HK-2 (cell line): Measurements from ENCODE around the gene CRP.
"Not testable (repeated sequence)": the region's sequence is repeated elsewhere in the genome, so short reads cannot be mapped to it uniquely, and the experiment has no call there.

Experiments used
- DNase-seq: peaks from one replicate; pipeline ENCODE4 v3.0.0-alpha.2; 2018; ENCODE audit not compliant: unreplicated experiment

The CRP gene, protein sequence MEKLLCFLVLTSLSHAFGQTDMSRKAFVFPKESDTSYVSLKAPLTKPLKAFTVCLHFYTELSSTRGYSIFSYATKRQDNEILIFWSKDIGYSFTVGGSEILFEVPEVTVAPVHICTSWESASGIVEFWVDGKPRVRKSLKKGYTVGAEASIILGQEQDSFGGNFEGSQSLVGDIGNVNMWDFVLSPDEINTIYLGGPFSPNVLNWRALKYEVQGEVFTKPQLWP

DNA sequence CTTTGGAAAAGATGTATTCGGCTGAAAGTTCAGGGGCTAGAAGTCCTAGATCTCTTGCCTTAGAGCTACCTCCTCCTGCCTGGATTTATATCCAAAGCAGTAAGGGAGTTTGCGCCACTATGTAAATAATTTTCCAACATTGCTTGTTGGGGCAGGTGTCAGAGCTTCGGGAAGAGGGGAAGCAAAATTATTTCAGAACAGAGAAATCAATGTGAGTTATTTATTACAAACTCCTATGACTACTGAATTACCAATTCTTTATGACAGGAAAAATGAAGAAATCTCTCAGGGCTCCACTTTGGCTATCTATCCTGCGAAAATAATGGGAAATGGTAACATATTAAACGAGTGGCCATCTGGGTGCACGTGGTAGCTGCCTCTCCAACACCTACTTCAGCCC is at the start of gene CRP:
CRP (minus strand) TSS at position 61 of the 400 bp plus-strand sequence. CDS start 104 bp downstream, outside the sequence.
- no peak for DNase-seq

DNA sequence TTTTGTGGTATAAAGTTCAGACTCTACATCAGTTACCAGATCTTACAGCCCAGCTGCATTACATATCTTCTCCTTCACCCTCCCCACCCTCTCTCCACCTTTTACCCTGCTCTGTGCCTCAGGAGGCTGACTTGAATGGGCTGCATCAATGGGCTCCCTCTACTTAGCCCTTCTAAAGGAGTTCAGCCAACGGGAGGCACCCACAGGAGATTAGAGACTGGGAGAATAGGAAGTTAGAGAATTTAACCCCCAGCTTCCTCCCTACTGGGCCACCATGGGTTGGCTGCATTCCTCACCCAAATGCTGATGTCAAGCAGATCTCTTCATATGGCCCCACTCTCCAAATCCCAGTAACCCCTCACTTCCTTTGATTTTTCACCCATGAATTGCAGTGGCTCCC is 49.3 kb upstream of the CRP start:
- no peak for DNase-seq

DNA sequence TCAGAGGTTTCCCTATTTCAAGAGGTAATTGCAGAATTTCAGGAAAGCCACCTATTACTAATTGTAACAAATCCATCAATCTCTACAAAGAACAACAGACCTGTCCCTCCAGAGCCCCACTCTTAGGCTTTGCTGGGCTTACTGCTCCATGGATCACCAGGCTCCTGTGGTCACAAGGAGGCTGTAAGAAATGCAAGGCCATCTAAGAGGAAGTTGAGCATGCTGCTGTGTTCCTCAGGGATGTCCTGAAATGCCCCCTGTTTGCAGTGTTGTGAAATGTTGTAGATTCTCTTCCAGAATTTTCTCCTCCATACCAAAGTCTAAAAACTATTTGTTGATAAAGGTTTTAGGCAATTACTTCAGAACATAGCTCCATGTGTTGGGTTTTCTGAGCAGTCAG is 42.0 kb upstream of the CRP start:
- DNase-seq, result no peak

DNA sequence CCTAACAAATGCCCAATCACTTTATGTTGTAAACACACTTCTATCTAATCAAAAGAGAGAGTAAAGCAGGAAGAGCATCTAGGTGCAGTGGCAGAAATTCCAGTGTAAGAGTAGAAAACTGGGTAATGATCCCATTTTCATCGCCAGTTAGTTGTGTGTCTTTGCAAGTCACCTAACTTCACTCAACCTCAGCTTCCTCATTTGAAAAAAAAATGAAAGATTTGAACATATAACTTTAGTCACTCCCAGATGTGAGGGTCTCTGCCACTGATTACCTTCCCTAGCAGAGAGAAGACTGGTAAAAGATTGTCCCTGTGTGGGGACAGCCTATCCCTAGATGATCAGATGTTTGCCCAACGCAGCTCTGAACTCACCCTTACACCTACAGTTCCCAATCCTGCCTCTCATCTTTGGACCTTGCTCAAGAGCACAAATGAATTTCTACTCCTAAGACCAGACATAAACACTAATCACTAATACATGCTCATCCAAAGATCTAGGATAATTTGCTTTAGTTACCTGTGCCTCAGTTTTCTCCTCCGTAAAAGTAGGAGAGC is 41.1 kb upstream of the CRP start:
- no peak for DNase-seq

DNA sequence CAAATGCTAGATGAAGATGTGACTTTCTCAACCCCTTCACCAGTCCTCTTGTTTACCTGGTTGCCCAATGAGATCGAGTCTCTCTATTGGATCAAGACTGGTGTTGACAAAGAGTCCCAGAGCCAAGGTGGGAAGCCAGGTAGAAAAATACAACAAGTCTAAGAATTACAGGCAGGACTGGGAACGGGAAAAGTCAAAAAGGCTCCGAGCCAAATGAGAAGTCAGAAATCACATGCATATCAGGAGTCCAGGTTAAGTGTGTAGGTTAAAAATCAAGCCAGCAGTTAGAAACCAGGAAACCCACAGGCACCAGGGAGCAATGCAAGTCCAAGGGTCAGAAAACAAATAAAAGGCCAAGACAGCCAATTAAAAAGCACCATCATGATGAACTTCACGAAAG is 39.0 kb upstream of the CRP start:
- no peak for DNase-seq

DNA sequence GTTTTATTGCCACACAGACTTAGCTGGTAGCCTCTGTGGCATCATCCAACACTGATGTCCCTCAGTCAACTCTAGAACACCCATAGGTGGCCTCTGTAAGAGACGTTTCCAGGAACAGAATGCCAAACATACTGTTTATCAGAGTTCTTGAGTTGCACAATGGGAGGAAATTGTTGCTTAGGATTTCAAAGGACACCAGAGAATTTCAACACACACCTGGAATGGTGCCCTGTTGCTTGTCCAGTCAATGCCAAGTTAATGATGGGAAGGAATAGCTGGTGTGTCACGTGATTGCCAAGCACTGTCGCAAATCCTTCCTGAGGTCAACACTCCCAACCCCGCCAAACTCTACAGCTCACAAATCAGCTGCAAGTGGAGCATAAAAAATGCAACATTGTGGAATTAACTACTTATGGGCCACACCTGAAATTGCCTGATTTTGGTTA is 37.8 kb upstream of the CRP start:
- DNase-seq, result no peak

DNA sequence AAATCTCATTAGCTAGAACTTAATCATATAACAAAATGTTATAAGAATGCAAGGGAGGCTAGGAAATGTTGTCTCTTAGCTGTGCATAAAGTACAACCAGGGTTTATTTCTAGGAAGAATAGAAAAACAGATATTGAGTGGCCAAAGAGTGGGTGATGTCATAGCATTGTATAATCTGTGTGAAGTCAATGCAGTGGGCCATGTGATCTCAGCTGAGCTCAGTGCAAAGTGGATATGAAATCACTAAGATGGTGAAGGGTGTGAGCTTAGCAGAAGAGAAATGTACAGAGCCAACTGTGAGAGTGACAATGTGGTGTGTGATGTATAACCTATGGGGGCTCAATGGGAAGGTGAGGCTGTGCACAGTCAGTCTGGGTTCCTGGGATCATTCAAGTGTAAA is 36.6 kb upstream of the CRP start:
- no peak for DNase-seq

DNA sequence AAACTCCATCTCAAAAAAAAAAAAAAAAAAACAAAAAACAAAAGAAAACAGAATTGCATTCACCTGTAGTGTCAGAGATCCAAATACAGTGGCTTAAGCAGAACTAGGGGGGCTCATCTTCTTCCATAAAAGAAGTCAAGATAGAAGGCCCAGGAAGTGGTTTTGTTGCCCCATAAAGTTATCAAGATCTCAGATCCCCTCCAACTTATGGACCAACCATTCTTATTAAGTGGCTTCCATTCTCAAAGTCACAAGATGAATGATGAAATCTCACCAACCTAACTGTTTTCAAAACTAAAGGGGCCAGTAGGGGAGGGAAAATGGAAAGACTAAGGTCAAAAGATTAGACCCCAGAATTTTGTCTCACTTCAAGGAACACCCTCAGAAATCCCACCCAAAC is 36.2 kb upstream of the CRP start:
- DNase-seq, result no peak

DNA sequence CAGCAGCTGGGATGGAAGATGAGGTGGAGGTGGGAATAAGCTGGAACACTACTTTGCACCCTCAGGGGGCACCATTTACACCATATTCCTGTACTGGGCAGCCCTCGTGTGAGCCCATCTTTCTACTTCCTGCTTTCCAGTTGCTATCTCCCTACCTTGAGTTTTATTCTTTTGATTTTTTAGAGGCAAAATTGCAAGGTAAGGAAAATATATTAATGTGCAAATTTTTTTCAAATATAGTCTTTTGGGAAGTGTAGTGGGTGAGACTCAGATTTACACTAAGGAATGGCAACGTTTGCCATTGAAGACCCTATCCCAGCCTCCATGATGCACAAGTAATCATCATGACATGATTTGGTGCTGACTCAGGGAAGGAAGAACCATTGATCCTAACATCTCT is 35.2 kb upstream of the CRP start:
- DNase-seq, result no peak

DNA sequence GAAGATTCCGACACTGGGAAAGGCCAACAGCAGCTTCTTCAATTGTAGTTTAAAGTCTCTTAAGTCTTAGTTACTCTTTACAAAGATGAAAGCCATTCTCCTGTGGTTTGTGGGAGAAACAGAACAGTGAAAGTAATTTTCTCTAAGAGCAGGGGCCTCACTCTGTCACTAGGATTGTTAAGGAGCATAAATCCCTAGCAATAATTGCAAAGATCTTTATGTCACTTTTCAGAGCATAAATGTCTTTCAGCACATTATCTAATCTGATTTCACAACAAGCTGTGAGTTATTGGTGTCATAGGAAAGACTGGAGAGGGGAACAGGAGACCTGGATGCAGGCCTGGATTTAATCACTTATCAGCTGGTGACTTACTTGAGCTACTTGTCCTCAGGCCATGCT is 34.0 kb upstream of the CRP start:
- no peak for DNase-seq

DNA sequence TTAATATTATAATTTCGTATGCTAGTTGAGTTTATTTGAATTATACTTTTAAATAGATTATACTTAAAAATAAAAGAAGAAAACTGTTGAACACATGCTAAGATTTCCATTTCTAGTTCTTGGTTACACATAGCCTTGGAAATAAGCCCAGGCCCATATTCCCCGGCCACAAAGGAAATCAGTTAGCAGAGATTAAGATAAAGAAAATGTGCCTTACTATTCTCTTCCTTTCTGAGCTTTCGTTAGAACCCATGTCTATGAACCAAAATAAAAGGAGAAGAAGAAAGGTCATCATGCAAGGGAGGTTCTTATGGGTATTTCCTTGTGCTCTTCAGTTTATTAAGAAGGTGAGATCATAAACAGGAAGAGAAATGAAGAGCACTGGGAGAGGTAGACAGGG is 32.3 kb upstream of the CRP start:
- DNase-seq, result no peak

DNA sequence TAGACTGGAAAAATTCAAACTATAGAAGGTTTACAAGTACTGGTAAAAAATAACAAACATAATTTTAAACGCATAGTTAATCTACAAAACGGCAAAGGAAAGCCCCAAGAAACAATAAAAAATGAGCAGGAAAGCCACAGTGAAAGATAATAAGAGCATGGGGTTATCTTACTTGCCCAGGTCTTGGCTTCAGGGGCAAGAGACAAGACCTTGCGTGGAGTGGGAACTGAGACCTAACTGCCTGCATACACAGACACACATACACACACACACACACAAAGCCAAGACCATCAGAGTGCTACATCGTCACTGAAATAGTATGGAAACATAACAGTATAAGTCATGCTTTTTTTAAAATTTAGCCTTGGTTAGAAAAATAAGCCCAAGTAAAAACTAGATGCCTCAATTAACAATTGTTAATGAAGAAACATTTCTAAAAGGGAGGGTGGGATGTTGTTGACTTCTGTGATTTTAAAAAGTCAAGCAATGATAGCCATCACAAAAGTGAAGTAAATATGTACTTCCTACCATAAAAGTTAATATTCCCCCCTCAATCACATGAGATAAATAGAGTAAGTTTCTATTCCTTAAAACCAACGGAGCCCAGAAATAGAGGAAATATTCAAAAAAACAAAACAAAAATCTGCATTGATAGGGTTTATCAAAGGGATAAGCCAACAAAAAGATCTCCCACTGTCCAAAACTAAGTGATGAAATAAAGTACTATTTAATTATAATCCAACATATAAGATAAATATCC is 29.4 kb upstream of the CRP start:
- DNase-seq, result no peak

DNA sequence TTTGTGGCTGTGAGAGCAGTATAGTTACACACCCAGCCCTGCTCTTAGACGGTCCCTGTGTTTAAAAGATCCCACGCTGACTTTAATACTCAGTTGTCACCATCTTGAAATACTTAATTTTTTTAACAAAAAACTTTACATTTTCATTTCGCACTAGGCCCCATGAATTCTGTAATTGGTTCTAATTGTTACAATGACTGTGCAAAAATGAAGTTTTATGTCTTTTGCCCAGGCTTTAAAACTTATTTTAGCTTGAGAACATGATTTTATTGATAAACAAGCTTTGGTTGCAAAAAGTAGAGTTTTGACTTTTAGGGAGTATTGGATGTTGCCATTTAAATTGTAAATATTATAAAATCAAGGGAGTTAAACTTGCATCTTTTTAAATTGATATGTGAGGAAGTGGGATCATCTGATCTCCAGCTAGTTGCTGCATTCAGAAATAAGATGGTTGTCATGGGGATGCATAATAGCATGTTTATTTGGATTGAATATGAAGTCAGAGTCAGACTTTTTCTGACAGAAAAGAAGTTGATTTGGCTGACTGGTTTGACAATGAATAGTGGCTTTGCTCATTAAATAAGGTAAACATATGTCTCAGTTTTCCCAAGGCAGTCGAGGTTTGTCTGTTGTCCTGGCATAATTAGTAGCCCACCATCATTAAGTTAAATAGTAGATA is 23.0 kb upstream of the CRP start:
- DNase-seq, result no peak

DNA sequence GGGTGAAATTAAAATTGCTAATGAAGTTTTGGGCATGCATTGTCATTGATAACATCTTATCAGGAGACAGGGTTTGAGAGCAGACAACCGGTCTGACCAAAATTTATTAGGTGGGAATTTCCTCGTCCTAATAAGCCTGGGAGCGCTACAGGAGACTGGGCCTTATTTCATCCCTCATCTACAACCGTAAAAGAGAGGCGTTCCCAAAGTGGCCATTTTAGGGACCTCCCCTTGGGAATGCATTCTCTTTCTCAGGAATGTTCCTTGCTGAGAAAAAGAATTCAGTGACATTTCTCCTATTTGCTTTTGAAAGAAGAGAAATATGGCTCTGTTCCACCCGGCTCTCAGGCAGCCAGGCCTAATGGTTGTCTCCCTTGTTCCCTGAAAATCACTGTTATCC is 8.8 kb upstream of the CRP start:
- not testable (repeated sequence) for DNase-seq

DNA sequence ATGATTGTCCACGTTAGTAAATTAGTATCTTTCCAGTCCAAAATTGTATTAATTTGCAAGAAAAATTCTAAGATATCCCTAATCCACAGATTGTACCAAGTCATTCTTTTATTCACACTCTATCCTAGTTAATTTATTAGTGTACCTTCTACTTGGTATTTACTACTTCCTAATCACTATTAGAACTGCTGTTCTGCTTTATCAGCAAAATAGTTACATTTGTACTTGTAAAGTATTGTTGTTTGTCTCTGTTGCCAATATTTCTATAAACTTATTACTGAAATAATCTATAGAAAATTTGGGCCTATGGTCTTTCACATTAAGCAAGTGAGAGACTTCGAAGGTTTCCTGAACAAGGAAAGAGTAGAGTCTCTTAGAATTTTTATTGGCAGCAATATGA is 5.6 kb upstream of the CRP start:
- no peak for DNase-seq

DNA sequence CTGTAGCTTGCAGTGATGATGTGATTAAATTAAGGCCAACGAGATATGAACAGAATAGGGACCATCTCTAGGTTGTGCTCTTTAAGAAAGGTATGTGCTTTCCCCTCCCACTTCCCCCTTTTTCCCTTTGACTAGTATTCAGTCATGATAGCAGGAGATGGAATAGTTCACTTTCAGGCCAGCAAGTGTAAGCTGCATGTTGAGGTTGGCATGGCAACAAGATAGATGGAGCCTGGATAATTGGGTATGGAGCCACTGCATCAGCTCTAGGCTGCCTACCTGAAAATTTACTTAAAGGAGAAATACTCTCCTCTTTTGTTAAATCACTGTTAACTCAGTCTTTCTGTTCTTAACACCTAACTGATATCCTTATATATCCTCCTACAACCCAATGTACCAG is 1.5 kb upstream of the CRP start:
- no peak for DNase-seq

DNA sequence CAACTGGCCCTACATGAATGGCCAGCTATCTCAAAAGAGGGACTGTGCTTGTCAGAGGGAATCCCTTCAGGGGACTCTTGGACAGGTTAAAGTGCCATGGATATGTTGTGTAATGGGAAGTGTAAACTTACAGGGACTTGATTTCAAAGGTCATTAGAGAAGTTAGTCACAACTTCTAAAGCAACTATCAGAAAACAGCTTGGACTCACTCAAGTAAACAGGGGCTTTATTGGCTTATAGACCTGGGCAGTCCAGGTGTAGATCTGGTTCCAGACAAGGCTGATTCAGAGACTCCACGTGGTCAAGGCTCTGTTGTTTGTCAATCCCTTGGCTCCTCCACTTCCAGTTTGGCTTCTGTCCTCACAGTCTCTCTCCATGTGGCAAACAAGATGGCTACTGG is 2.3 kb downstream of the CRP start:
- no peak for DNase-seq

DNA sequence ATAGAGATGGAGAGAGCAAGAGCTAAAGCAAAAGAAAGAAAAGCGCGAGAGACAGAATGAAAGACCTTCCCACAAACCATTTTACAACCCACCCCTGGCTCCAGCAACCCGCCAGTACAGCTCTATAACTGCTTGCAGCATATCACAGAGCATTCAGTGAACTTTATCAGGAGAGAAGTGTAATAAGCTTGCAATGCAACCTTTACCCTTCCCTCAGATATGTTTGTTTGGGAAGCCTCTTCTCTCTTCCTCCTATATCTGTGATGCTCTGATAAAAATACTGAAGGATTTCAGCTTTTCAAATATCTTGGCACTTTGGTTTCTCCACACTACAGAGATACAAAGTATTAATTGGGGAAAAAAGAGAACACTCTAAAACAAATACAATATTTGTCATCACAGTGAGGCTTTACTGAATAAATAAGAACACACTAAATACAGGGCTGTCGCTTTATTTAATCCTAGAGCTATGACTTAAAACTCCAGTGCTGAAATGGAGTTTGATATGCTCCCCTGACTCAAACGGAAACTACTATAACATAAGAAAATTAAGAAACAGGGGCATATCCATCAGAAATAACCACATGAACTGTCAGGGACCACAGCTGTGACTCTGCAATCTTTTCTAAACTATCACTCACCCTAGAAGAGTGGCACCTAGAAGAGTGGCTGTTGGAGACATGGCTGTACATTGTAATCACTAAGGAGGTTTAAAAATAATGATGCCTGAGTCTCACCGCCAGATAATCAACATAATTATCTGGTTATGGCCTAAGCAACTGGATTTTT is 6.7 kb downstream of the CRP start:
- no peak for DNase-seq

DNA sequence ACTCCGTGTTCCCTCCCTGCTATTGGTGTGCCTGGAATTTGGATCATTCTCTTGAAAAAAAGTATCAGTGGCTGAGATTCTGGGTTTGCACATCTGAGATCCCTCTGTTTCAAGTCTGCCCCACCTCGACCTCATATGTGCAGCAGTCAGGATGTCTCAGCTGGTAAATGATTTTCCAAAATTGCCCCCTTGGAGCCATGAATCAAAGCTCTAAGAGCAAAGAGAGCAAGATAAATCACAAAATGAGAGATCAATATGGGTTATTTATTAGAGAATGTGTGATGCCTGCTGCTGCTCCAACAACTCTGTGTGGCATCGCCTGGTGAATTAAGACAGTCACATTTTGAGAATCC is 8.5 kb downstream of the CRP start:
- peak; percentile 8 for DNase-seq

DNA sequence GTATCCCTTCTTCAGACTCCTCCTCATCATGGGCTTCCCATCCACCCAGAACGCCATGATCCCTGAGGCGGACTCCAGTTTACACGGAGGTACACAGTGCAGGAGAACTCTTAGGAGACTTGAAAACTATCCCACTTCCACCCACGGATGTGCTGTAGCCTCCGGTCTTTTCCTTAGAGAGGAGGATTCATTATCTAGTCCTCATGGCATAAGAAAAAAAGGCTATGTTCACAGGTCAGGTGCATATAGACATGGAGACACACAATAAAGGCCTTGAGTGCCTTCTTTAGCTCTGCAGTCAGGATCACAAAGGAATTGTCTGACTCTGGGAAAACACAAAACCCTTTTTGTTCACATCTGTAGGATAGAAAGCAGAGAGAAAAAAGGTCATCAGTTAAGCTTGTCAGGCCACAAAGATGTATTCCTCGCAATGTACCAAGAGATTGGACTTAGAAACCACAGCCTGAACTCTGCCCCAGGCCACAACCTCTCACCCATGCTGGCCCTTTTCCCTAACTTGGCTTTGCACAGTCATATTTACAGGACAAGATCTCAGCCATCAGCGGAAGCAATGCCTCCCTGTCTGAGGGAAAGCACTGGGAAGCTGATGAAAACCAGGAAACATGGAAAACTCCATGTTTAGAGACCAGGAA is 9.0 kb downstream of the CRP start:
- DNase-seq, result no peak

DNA sequence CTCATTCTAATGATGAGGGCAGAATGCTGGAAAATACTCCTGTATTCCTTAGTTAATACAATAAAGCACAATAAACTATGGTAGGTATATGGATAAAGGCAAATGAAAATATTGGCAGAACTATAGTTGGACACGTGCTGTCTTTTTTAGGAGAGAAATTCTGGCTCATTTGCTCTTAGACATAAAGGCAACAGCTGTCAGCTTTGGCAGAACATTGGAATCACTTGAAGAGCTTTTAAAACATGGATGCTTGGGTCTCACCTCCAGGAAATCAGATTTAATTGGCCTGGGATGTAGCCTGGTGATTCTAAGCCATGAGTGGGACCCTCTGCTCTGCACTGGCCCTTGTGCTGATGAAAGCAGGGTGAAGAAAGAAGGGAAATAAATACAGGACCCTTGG is 9.9 kb downstream of the CRP start:
- DNase-seq, result no peak

DNA sequence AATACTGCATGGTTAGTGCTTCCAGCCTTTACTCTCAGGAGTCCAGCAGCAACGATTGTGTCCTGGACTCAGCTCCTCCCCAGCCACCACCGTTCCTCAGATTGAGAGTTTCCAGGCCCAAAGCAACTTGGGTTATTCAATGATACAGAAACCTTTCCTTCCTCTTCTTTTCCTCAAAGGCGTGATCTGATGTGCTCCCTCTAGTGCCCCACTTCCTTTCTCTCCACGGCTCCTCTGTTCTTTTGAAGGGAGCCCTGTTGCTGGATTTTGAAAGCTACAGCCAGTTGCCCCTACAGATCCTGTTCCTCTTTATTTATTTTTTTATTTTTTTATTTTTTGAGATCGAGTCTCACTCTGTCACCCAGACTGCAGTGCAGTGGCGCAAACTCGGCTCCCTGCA is 14.1 kb downstream of the CRP start:
- no peak for DNase-seq
